NCI-H2196 (cell line): ENCODE data around the gene KLF2.
"Not testable (repeated sequence)": the region's sequence is repeated elsewhere in the genome, so short reads cannot be mapped to it uniquely, and the experiment has no call there.

ENCODE experiments used
- DNase-seq: peaks from one replicate; lab custom pipeline; 2025; ENCODE audit not compliant: unreplicated experiment; lab: John Stamatoyannopoulos, UW

The KLF2 gene

DNA sequence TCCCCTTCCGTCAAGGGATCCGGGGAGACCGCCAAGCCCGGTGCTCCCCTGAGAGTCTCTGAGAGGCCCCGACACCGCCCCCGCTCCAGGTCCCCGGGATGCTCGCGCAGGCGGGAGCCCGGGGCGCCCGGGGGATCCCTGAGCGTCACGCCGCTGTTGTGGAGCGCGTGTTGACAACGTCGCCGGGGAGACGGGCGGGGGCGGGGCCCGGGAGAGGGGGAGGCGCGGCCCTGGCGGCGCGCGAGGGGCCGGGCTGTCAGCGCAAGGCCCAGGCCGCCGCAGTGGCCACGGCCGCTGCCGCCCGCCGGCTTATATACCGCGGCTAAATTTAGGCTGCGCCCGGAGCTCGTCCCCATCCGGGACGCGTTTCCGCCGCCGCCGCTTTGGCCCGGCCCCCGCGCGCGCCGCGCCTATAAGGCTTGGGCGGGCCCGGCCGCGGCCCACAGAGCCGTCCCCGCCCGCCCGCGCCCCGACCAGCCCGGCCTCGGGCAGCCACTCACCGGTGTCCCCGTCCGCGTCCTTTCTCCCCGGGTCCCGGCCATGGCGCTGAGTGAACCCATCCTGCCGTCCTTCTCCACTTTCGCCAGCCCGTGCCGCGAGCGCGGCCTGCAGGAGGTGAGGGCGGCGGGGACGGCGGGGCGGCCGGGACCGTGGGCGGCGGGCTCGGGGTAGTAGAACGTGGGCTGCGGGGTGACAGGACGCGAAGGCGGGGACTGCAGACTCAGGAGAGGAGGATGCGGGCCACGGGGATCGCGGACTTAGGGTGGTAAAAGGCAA lies at the start of gene KLF2:
Gene KLF2 (plus strand): TSS at position 443 of the 777 bp plus-strand sequence. CDS start 98 bp downstream, at position 541.
- peak; percentile 79 for DNase-seq

DNA sequence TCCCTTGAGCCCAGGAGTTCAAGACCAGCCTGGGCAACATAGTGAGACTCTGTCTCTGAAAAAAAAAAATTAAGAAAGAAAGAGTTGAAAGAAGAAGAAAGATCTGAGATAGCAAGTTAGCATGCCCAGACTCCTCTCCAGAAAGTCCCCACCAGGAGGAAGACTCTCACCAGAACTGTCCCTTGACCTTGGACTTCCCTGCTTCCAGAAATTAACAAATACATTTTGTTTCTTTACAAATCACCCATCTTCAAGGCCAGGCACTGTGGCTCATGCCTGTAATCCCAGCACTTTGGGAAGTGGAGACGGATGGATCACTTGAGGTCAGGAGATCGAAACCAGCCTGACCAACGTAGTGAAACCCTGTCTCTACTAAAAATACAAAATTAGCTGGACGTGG lies 44.3 kb upstream of the KLF2 start:
- no peak for DNase-seq

DNA sequence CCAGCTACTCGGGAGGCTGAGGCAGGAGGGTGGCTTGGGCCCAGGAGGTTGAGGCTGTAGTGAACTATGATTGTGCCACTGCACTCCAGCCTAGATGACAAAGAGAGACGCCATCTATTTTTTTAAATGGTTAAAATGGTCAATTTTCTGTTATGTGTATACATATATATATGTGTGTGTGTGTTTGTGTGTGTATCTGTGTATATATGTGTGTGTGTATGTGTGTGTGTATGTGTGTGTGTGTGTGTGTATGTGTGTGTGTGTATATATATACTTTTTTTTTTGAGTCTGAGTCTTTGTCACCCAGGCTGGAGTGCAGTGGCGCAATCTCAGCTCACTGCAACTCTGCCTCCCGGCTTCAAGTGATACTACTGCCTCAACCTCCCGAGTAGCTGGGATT lies 42.9 kb upstream of the KLF2 start:
- no peak for DNase-seq

DNA sequence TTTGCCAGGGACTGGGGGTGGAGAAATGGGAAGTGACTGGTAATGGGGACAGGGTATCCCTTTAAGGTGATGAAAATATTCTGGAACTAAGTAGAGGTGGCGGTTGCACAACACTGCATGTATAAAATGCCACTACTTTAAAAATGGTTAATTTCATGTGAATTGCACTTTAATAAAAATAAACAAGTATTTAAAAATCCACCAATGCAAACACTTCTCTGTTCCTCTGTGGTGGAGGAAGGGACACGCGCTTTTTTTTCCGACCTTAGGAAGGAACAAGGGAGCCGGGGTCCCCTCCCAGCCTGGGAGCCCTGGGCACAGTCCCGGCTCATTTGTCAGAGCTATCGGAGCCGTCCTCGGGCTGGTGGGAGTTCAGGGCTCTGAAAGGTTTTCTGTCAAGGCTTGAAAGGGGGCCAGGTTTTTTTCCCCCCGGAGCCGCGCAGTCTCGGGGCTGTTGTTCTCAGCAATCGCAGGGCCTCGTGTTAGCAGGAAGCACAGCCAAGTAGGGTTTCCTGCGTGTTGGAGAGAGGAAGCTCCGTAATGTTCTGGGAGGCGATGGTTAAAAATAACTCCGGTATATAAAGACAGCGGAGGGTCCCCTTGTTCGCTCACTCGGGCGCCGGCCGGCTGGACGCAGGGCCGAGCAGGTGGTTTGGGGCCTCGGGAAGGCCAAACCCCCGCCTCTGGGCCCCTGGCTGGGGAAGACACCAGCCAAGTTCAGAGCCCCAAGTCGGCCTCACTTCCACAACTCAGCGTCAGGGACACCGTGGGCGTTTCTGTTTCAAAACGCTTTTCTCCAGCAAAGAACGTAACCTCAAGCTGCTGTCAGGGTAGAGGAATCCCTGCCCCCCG lies 41.2 kb upstream of the KLF2 start:
- DNase-seq = no peak

DNA sequence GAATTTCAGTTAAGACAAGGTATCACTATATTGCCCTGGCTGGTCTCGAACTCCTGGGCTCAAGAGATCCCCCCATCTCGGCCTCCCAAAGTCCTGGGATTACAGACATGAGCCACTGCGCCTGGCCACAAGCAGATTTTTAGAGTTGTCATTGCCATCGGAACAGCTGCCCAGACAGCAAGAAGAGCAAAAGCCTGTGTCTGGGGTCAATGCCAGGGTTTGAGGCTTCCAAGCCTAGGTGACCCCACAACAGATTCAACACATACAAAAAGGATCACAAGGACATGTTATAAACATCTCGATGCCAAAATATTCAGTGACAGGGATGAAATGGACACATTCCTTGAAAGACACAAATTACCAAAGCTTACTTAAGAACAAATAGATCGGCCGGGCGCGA lies 40.1 kb upstream of the KLF2 start:
- DNase-seq = no peak

DNA sequence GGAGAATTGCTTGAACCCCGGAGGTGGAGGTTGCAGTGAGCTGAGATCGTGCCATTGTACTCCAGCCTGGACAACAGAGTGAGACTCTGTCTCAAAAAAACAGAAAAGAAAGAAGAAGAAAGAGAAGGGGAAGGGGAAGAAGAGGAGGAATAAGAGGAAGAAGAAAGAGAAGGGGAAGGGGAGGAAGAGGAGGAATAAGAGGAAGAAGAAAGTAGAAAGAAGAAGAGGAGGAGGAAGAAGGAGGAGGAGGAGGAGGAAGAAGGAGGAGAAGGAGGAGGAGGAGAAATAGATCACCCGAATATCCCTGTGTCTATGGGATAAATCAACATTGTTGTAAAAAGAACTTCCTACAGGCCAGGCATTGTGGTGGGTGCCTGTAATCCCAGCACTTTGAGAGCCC lies 39.5 kb upstream of the KLF2 start:
- not testable (repeated sequence) for DNase-seq

DNA sequence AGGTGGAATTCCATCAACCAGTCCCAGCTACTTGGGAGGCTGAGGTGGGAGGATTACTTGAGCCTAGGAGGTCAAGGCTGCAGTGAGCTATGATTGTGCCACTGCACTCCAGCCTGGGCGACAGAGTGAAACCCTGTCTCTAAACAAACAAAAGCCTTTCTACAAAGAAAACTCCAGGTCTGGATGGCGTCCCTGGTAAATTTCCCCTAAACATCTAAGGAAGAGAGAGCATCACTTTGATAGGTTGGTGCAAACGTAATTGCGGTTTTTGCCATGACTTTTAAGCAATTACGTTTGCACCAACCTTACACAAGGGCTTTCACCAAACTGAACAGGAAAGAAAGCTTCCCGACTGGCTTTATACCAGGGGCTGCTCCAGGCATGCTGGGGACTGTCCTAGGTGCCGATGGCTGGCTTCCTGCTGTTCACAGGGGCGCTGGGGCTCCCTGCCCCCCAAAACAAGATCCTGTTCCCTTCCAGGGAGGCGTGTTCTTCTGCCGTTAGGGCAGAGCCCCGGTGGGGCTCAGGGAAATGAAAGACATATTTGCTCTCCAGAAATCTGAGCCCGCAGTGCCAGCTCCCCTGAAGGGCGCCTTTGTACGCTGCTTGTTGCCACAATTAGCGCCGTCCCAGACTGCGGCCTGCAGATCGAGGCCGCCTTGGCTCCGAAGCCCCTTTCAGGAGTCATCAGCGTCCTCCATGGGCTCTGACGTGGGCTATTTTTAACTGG lies 38.7 kb upstream of the KLF2 start:
- DNase-seq = no peak

GRCh38 chr19:16288544-16288943 lies 36.1 kb upstream of the KLF2 start:
- no peak for DNase-seq

GRCh38 chr19:16289594-16289993 lies 35.0 kb upstream of the KLF2 start:
- no peak for DNase-seq

DNA sequence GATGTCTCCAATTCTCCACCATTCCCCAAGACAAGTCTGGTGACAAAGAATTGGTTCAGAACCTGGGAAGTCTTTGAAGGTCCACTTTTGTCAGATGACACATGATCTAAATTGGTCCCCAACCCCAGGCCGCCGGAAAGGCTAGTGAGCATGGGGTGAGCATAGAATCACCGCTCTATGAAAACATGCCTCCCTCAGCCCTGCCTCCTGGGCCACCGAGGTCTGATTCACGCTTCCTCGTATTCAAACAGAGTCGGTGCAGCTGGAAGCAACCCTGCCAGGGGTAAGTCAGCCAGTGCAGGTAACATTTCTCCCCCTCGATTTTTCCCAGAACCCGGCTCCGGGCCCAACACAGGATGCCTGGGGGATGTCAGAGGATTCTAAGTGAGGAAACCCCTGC lies 33.9 kb upstream of the KLF2 start:
- DNase-seq = no peak

DNA sequence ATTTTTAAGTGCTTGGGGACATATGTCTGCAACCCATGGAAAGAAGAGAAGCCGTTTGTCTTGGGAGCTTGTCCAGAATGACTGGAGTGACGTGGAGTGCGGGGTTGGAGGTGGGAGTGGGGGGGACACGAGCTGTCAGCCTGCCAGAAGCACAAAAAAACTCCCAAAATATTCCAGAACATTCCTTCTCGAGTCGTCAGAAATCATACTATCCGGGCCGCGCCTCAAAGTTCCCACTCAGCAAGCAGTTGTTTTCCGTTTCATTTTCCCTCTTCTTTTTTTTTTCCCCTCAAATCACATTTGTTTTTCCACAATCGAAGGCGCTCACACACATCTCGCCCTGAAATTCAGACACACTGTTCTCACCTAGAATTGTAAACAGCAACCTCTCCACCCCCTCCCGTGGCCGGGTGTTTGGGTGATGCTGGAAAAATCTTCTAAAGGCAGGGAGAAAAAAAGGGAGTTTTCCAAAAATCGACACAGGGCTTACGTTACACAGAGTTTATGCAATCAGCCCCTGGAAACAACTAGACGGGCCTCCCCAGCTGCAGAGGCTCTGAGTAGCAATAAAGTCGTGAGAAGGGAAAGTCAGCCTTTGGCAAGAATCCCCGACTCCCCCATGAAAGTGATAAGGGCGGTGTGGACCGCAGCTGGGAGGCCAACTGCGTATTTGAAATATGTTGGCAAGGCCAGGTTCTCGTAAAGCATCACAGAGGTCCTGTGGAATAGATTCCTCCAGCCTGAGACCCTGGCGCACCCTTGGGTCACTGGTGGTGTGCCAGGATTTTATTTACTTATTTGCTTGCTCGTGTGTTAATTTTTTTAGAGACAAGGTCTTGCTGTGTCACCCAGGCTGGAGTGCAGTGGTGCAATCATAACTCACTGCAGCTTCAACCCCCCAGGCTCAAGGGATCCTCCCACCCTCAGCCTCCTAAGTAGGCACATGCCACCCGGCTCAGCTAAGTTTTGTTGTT lies 31.2 kb upstream of the KLF2 start:
- DNase-seq = peak; percentile 28

DNA sequence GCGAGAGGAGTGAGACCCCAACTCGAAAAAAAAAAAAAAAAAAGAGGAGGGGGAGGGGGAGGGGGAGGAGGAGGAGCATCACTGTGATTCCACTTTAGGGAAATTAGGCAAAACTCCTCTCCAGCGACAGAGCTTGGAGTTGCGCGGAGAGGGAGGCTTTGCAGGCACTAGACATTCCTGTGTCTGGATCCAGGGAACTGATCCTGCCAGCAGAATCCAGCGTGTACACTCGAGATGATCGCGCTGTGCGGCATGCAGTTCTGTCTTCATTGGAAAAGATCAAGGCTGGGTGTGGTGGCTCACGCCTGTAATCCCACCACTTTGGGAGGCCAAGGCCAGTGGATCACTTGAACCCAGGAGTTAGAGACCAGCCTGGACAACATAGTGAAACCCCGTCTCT lies 29.6 kb upstream of the KLF2 start:
- DNase-seq = no peak

- DNase-seq = no peak
These were observed 27.9 kb upstream of the KLF2 start for GRCh38 chr19:16296713-16297112.

GRCh38 chr19:16297575-16298178 lies 26.9 kb upstream of the KLF2 start:
- no peak for DNase-seq

DNA sequence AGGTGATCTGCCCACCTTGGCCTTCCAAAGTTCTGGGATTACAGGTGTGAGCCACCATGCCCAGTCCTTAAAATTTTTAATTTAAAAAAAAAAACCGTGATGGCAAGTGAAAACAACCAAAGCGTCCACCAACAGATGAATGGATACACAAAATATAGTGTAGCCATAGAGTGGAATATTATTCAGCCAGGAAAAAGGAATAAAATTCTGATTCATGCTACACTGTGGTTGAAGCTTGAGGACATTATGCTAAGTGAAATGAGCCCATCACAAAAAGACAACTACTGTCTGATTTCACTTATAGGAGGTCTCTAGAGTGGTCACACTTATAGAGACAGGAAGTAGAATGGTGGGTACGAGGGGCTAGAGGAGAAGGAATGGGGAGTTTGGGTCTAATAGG lies 26.3 kb upstream of the KLF2 start:
- no peak for DNase-seq

- no peak for DNase-seq
These were observed 22.5 kb upstream of the KLF2 start for GRCh38 chr19:16301999-16302694.

- DNase-seq = no peak
These were observed 20.9 kb upstream of the KLF2 start for GRCh38 chr19:16303755-16304154.

GRCh38 chr19:16304511-16304910 lies 20.1 kb upstream of the KLF2 start:
- not testable (repeated sequence) for DNase-seq

DNA sequence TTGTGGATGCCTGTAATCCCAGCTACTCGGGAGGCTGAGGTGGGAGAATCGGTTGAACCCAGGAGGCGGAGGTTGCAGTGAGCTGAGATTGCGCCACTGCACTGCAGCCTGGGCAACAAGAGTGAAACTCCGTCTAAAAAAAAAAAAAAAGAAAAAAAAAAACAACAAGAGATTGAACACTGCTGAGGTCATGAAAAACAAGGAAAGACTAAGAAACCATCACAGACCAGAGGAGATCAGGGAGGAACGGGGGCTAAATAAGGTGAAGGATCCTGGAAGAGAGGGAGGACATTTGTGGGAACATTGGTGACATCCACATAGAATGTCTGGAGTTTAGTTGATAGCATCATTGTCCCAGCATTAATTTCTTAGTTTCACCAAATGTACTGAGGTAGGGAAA lies 19.6 kb upstream of the KLF2 start:
- DNase-seq = not testable (repeated sequence)
